ENCODE results near the gene PCNA.

PCNA gene

GRCh38 chr20:5143851-5144250 is 24.1 kb upstream of the PCNA start:
- no peak for DNase-seq (ENCODE audit: low read depth in 1 of 2, low spot score in 1 of 2)

- DNase-seq (ENCODE audit: low read depth in 1 of 2, low spot score in 1 of 2): no peak
Observed at GRCh38 chr20:5141615-5142014, 21.9 kb upstream of the PCNA start.

- no peak for DNase-seq (ENCODE audit: low read depth in 1 of 2, low spot score in 1 of 2)
Observed at GRCh38 chr20:5140195-5140594, 20.4 kb upstream of the PCNA start.

- no peak for DNase-seq (ENCODE audit: low read depth in 1 of 2, low spot score in 1 of 2)
Observed at GRCh38 chr20:5136096-5136495, 16.3 kb upstream of the PCNA start.

GRCh38 chr20:5135363-5136012 is 15.7 kb upstream of the PCNA start:
- DNase-seq (ENCODE audit: low read depth in 1 of 2, low spot score in 1 of 2): no peak

GRCh38 chr20:5133998-5134397 is 14.2 kb upstream of the PCNA start:
- no peak for DNase-seq (ENCODE audit: low read depth in 1 of 2, low spot score in 1 of 2)

- DNase-seq (ENCODE audit: low read depth in 1 of 2, low spot score in 1 of 2): no peak
Observed at GRCh38 chr20:5131502-5131901, 11.7 kb upstream of the PCNA start.

GRCh38 chr20:5128886-5129285 is 9.1 kb upstream of the PCNA start:
- no peak for DNase-seq (ENCODE audit: low read depth in 1 of 2, low spot score in 1 of 2)

GRCh38 chr20:5127859-5128424 is 8.2 kb upstream of the PCNA start:
- DNase-seq (ENCODE audit: low read depth in 1 of 2, low spot score in 1 of 2): no peak

GRCh38 chr20:5127204-5127858 is 7.6 kb upstream of the PCNA start:
- DNase-seq (ENCODE audit: low read depth in 1 of 2, low spot score in 1 of 2): peak; percentile 31 to 39

GRCh38 chr20:5126512-5127203 is 6.9 kb upstream of the PCNA start, which contains the start of gene CDS2:
Gene CDS2, plus strand, starts transcription at chr20:5127008. Its CDS starts 85 bp downstream, at chr20:5127093.
- peak; percentile 100 for DNase-seq (ENCODE audit: low read depth in 1 of 2, low spot score in 1 of 2)

GRCh38 chr20:5122873-5123260 is 3.1 kb upstream of the PCNA start:
- DNase-seq (ENCODE audit: low read depth in 1 of 2, low spot score in 1 of 2): no peak

GRCh38 chr20:5120185-5120476 is 373 bp upstream of the PCNA start:
- DNase-seq (ENCODE audit: low read depth in 1 of 2, low spot score in 1 of 2): no peak

- no peak for DNase-seq (ENCODE audit: low read depth in 1 of 2, low spot score in 1 of 2)
Observed at GRCh38 chr20:5119143-5119434, 669 bp downstream of the PCNA start.

GRCh38 chr20:5118220-5119142 is 1.3 kb downstream of the PCNA start:
- no peak for DNase-seq (ENCODE audit: low read depth in 1 of 2, low spot score in 1 of 2)

GRCh38 chr20:5116875-5117274 is 2.9 kb downstream of the PCNA start:
- DNase-seq (ENCODE audit: low read depth in 1 of 2, low spot score in 1 of 2): no peak

- DNase-seq (ENCODE audit: low read depth in 1 of 2, low spot score in 1 of 2): no peak
Observed at GRCh38 chr20:5114403-5114802, 5.4 kb downstream of the PCNA start.

- DNase-seq (ENCODE audit: low read depth in 1 of 2, low spot score in 1 of 2): no peak
Observed at GRCh38 chr20:5113615-5113986, 6.2 kb downstream of the PCNA start.

GRCh38 chr20:5109276-5109675 is 10.5 kb downstream of the PCNA start:
- DNase-seq (ENCODE audit: low read depth in 1 of 2, low spot score in 1 of 2): no peak

GRCh38 chr20:5104479-5104878 is 15.3 kb downstream of the PCNA start:
- DNase-seq (ENCODE audit: low read depth in 1 of 2, low spot score in 1 of 2): no peak

GRCh38 chr20:5100684-5101347 is 18.9 kb downstream of the PCNA start:
- peak; percentile 44 to 67 for DNase-seq (ENCODE audit: low read depth in 1 of 2, low spot score in 1 of 2)
